ENCODE data around the gene PPP1R3G.

Gene PPP1R3G

GRCh38 chr6:5121956-5122355, 36.8 kb downstream of the PPP1R3G start:
- no peak for DNase-seq

GRCh38 chr6:5122504-5123112, 37.5 kb downstream of the PPP1R3G start:
- DNase-seq = no peak

- no peak for DNase-seq
Observed at GRCh38 chr6:5123296-5124143, 38.4 kb downstream of the PPP1R3G start.

- no peak for DNase-seq
Observed at GRCh38 chr6:5124526-5124925, 39.4 kb downstream of the PPP1R3G start.

GRCh38 chr6:5125152-5126006, 40.2 kb downstream of the PPP1R3G start:
- DNase-seq = no peak

GRCh38 chr6:5126214-5126613, 41.1 kb downstream of the PPP1R3G start:
- no peak for DNase-seq

- no peak for DNase-seq
Observed at GRCh38 chr6:5127106-5127687, 42.1 kb downstream of the PPP1R3G start.

- DNase-seq = no peak
Observed at GRCh38 chr6:5128351-5128750, 43.2 kb downstream of the PPP1R3G start.

GRCh38 chr6:5130135-5130866, 45.2 kb downstream of the PPP1R3G start:
- no peak for DNase-seq

- no peak for DNase-seq
Observed at GRCh38 chr6:5132731-5133130, 47.6 kb downstream of the PPP1R3G start.

GRCh38 chr6:5133943-5134342, 48.8 kb downstream of the PPP1R3G start:
- no peak for DNase-seq

GRCh38 chr6:5135788-5136376, 50.7 kb downstream of the PPP1R3G start:
- DNase-seq = no peak

- no peak for DNase-seq
Observed at GRCh38 chr6:5136851-5137250, 51.7 kb downstream of the PPP1R3G start.
